Uterus (tissue), 2 donors: ENCODE data around the gene STX4.

Experiments
- POLR2A ChIP-seq, 2 donors: fragments of 450-650 bp; IDR thresholded peaks; one replicate each; pipeline ENCODE4 v1.6.1; 2016; ENCODE audit warnings: antibody characterized with exemption in 2 of 2, mild to moderate bottlenecking in 1 of 2, moderate library complexity in 1 of 2
- TF ChIP-seq, protein P1 (sequence below), 4 experiments: fragments of 200-600 bp in 2 of 4; fragments of 450-650 bp in 2 of 4; sonication (generic) in 2 of 4; IDR thresholded peaks; one replicate each; pipeline ENCODE4 v1.5.1; 2016 to 2019; ENCODE audit warnings: antibody characterized with exemption in 4 of 4, mild to moderate bottlenecking in 2 of 4, moderate library complexity in 1 of 4

DNA sequence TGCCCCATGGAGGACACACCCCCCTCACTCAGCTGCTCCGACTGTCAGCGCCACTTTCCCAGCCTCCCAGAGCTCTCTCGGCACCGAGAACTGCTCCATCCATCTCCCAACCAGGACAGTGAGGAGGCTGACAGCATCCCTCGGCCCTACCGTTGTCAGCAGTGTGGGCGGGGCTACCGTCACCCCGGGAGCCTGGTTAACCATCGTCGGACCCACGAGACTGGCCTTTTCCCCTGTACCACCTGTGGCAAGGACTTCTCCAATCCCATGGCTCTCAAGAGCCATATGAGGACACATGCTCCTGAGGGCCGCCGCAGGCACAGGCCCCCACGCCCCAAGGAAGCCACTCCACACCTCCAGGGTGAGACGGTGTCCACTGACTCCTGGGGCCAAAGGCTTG lies 43.0 kb downstream of the STX4 start:
- TF ChIP-seq, protein P1, sequence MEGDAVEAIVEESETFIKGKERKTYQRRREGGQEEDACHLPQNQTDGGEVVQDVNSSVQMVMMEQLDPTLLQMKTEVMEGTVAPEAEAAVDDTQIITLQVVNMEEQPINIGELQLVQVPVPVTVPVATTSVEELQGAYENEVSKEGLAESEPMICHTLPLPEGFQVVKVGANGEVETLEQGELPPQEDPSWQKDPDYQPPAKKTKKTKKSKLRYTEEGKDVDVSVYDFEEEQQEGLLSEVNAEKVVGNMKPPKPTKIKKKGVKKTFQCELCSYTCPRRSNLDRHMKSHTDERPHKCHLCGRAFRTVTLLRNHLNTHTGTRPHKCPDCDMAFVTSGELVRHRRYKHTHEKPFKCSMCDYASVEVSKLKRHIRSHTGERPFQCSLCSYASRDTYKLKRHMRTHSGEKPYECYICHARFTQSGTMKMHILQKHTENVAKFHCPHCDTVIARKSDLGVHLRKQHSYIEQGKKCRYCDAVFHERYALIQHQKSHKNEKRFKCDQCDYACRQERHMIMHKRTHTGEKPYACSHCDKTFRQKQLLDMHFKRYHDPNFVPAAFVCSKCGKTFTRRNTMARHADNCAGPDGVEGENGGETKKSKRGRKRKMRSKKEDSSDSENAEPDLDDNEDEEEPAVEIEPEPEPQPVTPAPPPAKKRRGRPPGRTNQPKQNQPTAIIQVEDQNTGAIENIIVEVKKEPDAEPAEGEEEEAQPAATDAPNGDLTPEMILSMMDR (IDR thresholded peaks at IDR 0.05), result no peak
- TF ChIP-seq POLR2A (IDR thresholded peaks at IDR 0.05), result no peak
